ENCODE results near the gene TRAPPC4.
"Not testable (repeated sequence)": the region's sequence is repeated elsewhere in the genome, so short reads cannot be mapped to it uniquely, and the experiment has no call there.

TRAPPC4 gene

DNA sequence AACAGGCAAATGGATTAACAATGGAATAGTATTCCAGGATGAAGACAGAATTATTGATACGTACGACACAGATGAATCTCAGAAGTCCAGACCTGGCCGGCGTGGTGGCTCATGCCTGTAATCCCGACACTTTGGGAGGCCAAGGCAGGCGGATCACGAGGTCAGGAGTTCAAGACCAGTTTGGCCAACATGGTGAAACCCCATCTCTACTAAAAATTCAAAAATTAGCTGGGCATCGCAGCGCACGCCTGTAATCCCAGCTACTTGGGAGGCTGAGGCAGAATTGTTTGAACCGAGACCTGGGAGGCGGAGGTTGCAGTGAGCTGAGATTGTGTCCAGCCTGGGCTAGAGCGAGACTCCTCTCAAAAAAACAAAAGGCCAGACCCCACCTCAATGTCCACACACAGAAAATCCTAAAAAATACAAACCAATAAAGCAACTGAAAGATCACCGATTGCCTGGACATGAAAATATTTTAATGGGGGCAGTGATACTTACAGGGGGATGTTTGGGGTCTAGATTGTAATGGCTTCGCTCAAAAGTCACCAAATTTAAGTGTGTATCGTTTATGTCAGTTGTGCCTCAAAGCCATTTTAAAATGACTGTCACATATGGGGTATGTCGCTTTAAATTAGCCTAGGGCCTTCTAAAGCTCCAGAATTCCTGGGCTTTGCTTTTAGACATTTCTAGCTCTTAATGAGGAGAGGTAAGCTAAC is 4.2 kb upstream of the TRAPPC4 start:
- no peak for DNase-seq (ENCODE audit: low read depth in 1 of 2, low spot score in 1 of 2)

DNA sequence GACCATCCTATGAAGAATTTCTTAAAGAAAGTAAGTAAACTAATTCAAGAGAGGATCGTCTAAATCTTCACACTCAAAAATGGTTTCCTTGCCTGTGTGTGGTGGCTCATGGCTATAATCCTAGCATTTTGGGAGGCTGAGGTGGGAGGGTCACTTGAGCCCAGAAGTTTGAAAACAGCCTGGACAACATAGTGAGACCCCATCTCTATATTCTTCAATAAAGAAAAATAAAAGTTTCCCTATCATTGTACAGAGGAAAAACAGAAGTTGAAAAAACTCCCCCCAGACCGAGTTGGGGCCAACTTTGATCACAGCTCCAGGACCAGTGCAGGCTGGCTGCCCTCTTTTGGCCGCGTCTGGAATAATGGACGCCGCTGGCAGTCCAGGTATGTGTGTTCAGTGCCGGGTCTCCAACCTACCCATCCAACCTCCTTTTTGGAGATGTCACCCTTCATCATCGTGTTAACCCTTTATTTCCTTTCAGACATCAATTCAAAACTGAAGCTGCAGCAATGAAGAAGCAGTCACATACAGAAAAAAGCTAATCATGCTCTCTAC is 3.4 kb upstream of the TRAPPC4 start:
- no peak for DNase-seq (ENCODE audit: low read depth in 1 of 2, low spot score in 1 of 2)

DNA sequence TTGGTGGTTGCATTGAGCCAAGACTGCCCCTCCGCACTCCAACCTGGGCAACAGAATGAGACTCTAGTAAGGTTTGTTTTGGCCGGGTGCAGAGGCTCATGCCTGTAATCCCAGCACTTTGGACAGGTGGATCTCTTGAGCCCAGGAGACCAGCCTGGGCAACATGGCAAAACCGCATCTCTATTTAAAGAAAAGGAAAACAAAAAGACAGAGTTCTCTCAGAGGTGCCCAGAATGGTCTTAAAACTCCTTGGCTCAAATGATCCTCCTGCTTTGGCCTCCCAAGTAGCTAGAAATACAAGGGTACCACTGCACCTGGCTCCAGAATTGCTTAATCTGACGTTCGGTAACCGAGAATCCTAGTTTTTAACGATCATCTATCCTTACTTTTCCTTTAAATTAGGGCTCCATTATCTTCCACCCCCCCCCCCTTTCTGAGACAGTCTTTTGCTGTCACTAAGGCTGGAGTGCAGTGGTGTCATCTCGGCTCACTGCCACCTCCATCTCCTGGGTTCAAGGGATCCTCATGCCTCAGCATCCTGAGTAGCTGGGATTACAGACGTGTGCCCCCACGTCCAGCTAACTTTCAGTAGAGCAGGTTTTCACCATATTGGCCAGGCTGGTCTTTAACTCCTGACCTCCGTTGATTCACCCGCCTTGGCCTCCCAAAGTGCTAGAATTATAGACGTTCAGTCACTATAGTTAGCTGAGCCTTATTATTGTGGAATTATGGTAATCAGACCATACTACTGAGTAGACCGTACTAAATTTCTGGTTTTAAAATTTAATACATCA is 2.2 kb upstream of the TRAPPC4 start:
- no peak for DNase-seq (ENCODE audit: low read depth in 1 of 2, low spot score in 1 of 2)

DNA sequence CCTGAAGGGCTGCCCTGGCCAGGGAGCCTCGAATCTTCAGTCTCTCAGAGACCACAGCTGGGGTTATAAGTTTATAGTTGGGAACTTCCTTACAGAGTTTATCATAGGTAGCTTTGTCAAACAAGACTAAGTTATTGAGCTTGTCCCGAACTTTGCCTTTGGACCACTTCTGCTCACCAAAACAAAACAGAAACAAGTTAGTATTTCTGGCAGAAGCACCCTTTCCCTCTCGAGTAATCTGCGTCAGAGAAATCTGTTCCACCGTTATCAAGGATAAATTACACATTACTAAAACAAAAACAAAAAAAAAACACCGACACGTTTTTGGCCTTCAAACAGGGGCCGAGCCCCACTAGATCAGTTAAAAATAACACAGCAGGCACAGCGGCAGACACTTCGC is 1.2 kb upstream of the TRAPPC4 start:
- not testable (repeated sequence) for DNase-seq (ENCODE audit: low read depth in 1 of 2, low spot score in 1 of 2)

DNA sequence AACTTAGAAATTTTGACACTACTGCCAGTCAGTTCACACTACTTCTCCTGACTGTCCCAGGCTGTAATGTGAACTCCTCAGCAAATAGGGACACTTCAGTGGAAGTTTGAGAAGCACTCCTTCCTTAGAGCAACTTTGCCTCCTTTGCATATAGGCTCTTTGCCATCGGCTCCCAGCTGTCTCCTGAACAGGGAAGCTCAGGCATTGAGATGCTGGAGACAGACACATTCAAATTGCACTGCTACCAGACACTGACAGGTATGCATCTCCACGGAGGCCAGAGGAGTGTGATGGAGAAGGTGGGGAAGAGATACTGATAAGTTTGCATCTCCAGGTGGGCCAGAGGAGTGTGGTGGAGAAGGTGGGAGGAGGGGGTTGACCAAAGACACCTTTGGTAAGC is 1.4 kb downstream of the TRAPPC4 start:
- DNase-seq (ENCODE audit: low read depth in 1 of 2, low spot score in 1 of 2) = no peak

DNA sequence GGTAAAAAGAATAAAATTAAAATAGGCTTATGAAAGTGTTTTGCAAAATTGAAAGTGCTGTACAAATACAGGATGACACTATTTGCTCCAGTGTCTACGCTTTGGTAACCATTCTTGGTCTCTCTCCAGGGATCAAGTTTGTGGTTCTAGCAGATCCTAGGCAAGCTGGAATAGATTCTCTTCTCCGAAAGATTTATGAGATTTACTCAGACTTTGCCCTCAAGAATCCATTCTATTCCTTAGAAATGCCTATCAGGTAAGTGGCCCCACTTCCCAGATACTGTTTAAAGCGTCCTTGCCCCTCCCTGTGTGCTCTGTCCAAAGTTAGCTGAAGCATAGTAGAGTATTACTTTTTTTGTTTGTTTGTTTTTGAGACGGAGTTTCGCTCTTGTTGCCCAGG is 3.1 kb downstream of the TRAPPC4 start:
- no peak for DNase-seq (ENCODE audit: low read depth in 1 of 2, low spot score in 1 of 2)

DNA sequence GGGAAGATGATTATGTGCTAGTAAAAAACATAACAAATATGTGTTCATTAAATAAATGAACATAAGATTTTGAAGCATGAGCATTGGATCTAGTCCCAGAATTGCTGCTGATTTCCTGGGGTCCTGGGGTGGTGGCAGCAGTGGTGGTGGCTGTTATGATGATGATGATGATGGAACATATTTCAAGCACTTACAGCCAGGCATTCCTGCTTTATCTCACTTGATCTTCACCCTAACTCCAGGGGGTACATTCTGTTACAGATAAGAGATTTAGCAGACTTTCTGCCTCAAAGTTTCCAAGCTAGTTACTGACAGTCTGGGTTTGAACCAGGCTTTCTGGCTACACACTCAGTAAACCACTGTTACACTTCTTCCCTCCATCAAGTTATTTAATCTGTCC is 5.2 kb downstream of the TRAPPC4 start:
- no peak for DNase-seq (ENCODE audit: low read depth in 1 of 2, low spot score in 1 of 2)

DNA sequence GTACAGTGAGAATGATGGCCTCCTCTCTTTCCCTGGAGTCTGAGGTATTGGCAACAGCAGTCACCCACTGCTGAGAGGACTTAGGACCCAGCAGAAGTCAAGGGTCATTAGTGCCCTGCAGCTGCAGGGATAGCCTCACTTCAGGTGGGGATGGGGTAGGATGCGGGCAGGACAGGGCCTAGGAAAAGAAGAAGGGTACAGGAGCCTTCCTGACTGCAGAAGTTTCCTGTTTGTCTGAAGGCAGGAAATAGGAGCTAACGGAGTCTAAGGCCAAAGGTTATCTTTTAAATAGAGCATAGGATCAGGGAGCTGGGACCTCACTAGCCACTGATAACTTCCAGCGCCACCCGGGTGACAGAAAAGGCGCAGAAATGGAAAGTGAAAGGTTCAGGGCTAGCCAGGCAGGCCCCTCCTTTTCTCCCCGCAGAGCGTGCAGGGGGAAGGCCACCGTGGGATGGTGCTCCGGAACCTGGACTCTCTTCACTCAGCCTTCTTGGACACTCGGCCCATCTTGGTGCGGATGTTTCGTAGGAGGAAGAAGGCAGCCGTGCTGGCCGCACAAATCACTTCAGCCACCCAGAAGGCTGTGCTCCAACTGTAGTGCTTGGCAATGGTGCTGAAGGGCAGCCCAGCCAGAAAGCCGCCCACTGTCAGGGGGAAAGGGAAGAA is 6.0 kb downstream of the TRAPPC4 start:
- no peak for DNase-seq (ENCODE audit: low read depth in 1 of 2, low spot score in 1 of 2)

DNA sequence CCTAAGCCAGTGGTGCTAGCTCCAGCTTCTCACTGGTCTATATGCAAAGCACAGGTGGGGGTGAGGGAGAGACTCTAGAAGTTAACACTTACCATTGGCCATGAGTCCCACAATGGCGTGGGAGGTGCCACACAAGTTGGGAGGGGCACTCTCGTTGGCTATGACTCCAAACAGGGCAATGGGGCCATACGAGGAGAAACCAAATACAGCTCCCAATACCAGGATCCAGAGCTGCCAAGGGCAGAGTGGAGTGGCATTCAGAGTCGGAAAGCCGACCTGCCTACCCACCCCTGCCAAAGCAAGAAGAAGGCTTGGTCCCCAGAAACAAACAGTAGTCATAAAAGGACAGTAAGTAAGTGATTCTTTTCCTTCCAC is 6.5 kb downstream of the TRAPPC4 start:
- no peak for DNase-seq (ENCODE audit: low read depth in 1 of 2, low spot score in 1 of 2)

DNA sequence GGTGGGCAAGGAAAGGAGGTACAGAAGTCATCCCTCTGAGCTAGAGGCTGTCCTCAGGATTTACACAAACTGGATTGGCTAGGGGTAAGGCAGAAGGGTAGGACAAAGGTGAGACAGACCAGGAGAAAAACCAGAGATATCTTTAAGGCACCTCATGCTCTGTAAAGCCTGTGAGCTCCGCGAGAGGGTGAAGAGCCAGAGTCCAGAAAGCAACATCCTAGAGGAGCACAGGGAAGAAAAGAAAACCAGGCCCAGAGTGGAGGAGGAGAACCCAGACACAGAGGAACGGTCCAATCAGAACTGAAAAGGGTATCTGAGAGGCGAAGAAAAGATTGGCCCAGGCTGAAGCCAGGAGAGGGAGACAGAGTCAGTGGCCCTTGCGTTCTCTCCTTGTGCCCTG is 7.0 kb downstream of the TRAPPC4 start:
- DNase-seq (ENCODE audit: low read depth in 1 of 2, low spot score in 1 of 2) = no peak

DNA sequence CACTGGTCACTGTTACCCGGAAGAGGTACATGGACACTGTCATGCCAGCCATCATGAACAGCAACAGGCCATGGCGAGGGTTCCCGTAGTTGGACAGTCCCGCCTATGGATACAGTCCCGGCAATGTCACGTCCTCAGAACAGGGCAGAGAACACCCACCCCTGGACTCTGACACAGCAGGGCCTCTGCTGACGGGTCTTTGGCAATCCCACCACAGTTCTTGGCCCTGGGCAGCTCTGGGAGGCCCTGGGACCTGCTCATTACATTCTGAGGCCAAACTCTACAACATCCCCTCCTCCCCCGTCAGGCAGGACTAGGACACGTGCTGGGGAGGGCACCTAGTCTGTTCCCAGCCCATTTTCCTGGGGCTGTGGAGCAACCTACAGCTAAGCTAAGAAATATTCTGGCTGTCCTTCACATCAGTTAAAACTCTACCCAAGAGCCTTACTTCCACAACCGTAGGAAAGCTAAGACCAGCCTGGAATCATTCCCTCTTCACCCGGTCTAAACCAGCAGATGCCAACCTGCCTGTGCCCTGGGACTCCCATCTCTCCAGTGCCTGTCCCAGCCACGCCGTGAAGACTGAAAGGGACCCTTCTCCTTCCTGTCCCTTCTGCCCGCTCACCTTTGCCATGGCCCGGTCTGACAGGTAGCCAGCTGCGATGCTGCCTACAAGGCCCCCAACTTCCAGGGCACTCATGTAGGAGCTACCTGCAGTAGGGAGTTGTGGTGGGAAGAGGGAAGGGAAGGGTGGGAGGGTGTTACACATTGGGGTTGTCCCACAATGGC is 7.6 kb downstream of the TRAPPC4 start:
- no peak for DNase-seq (ENCODE audit: low read depth in 1 of 2, low spot score in 1 of 2)

DNA sequence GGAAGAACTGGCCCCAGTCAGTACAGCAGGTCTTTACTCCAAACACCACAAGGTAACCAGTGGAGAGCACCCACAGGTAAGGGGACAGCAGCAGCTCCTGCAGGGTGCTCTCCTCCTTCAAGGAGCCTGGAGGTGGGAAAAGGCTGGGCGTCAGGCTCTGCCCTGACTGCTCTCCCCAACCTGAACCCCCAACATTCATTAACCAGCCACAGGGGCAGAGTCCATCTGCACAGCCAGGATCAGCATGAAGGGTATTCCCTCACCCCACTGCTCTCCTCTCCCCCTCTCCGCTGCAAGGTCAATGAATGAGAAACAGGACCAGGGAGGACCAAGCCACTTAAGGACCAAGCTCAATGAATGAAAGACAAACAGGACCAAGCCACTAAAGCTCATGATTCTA is 8.4 kb downstream of the TRAPPC4 start:
- no peak for DNase-seq (ENCODE audit: low read depth in 1 of 2, low spot score in 1 of 2)

DNA sequence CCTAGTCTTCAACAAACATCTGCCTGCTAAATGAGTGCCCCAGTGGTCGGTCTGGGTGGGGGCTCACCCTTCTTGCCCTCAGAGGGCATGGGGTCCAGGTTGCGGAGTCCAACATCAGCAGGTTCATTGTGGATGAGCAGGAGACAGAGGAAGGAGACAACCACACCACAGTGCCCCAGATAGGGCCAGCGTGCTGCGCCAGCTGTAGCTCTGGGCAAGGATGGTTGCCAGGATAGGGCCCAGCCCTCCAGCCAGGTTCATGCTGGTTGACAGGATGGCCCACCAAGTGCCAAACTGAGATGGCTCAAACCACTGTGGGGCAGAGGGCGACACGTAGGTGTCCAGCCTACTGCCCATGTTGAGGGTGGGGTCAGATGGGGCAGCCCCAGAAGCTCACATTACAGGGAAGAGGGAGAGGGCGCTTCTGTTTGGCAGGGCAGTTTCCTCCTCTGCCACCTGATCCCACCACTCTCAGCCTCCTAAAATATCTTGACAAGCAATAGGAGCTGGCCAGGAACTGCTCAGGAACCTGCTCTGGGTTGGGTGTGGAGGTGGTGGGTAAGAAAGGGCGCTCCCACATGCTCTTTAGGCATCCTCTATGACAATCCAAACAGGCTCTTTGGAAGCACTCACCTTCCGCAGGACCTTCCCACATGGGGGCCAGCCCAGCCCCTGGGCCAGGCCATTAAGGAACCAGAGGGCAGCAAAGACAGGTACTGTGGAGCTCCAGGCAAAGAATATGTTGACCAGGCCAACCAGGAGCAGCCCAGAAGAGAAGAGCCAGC is 9.2 kb downstream of the TRAPPC4 start:
- no peak for DNase-seq (ENCODE audit: low read depth in 1 of 2, low spot score in 1 of 2)

DNA sequence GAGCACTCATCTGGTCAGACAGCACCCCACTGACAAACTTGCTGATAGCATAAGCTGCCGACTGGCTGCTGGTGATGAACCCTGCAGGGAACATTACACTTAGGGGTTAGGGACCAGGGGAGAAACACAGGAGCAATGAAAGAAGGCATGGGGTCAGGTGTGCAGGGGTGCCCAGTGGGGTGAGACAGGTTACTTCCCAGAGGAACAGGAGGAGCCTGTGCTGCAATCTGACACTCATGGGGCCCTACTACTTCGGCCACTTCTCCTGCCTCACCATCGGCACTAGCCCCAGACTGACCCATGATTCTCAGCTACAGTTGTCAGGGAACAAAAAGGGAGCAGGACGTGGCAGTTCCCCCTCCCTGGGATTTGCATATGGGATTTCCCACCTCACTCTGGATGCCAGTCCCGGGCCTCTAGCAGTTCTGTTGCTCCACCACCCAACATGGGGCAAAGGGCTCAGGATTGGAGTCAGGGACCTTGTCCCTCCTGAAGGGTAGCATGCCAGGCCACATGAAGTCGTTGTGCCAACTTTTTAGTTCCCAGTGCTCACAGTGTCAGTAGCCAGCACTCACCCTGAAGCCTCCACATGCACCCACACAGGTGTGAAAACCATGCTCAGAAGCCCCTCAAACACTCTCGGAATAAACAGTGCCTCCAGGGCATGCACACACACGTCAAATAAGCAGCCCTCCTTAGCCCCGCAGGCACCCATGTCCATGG is 9.9 kb downstream of the TRAPPC4 start:
- DNase-seq (ENCODE audit: low read depth in 1 of 2, low spot score in 1 of 2) = no peak

DNA sequence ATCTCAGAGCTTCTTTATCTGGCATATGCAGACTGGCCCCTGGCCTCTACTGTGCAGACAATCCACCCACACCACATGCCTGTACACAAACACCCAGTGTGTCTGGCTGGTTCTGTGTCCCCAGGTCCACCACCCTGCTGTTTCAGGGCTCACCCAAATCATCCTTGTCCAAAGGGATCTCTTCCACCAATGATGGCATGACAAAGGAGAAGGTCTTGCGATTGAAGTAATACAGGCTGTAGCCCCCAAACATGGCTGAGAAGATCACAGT is 10.4 kb downstream of the TRAPPC4 start:
- DNase-seq (ENCODE audit: low read depth in 1 of 2, low spot score in 1 of 2) = no peak

DNA sequence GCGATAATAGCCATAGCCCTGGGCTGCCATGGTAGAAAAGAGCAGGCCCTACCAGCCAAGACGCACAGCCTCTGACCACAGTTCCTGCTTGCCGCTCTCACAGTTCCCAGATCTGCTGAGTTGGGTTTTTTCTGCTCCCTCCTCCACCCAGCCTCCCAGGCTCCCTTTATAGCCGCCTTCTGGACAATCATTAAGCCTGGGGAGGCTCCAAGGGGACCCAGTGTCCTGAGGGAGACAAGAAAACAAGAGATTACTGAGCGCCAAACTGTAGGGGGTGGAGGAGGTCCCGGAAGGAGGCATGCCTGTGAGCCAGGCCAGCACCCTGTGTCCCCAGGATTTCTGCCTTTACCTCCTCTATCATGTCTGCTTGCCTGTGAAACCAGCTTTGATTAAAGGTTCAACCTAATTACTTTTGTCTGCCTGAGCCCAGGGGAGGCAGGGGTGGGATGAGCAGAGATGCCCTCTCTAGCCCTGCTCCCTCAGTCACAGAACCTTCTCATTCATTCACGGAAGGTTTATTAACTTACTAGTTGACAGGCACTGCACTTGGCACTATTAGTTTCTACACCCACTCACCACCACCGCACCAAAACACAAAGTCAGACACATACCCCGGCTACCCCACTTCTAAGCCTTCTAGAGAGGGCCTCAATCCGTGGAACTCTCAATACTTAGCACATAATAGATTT is 10.9 kb downstream of the TRAPPC4 start:
- no peak for DNase-seq (ENCODE audit: low read depth in 1 of 2, low spot score in 1 of 2)

DNA sequence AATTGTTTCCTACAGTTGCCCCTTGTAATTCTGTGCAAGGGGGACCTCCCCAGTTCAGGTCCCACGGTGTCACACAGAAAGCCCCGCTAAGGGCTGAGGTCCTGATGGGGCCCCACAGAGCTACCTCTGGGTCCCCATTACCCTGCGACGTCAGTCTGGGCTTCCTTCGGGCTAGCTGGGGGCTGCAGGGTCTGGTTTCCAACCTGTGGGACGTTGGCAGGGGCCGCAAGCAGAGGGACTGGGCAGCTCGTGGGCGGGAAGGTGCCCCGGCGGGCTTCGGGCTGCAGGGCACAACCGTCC is 11.4 kb downstream of the TRAPPC4 start:
- no peak for DNase-seq (ENCODE audit: low read depth in 1 of 2, low spot score in 1 of 2)

DNA sequence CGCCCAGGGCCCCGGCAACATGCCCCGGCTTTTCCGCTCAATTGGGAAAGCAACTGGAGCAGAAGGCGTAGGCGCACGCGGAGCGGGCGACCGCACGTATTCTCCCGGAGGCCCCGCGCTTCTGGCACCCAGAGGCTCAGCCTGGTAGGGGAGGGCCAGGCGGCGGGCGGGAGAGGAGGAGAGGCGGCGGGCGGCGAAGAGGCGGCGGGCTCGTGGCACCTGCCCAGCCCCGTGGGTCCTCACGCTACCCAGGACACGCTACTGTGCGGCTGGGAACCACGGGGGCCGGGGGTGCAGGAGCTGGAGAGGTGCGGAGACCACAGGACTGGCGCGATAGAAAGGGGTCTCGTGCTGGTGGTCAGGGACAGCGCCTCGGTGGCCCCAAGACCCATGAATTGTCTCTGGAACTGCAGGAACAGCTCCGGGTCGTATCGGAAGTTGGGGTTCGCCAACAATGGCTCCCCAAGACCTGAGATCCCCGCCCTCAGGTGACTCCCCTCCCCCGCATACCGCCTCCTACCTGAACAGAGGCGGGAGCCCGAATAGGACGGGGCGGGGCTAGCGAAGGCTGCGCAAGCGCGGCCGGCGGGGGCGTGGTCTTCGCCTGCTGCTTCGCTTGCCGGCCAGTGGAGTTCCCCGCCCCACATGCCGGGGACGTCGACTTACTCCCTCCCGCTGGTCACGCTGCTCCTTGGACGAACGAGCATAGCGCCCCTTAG is 11.9 kb downstream of the TRAPPC4 start, which contains the start of gene SLC37A4:
SLC37A4 (minus strand) TSS at position 549 of the 719 bp plus-strand sequence.
- peak; percentile 98 to 100 for DNase-seq (ENCODE audit: low read depth in 1 of 2, low spot score in 1 of 2)

DNA sequence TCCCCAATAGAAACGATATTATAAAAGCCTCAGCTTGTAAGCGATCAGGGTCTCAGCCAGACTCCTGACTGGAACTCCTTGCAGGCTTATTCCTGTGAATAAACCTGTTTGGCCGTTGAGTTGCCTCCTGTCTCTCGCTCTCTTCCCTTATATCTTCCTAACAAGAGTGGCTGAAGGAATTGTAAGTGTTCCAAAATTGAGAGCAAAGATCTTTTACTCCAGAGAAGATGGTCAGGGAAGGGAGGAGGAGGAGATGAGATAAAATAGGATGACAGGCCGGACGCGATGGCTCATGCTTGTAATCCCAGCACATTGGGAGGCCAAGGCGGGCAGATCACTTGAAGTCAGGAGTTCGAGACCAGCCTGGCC is 13.3 kb downstream of the TRAPPC4 start:
- DNase-seq (ENCODE audit: low read depth in 1 of 2, low spot score in 1 of 2) = no peak

Data from stimulated activated CD4-positive, alpha-beta T cell treated with anti-CD3 and anti-CD28 coated beads, Interleukin-15, amount 100 ng/mL, for 1 hour (primary cell).